ENCODE data around the gene CRAMP1.

Gene CRAMP1

DNA sequence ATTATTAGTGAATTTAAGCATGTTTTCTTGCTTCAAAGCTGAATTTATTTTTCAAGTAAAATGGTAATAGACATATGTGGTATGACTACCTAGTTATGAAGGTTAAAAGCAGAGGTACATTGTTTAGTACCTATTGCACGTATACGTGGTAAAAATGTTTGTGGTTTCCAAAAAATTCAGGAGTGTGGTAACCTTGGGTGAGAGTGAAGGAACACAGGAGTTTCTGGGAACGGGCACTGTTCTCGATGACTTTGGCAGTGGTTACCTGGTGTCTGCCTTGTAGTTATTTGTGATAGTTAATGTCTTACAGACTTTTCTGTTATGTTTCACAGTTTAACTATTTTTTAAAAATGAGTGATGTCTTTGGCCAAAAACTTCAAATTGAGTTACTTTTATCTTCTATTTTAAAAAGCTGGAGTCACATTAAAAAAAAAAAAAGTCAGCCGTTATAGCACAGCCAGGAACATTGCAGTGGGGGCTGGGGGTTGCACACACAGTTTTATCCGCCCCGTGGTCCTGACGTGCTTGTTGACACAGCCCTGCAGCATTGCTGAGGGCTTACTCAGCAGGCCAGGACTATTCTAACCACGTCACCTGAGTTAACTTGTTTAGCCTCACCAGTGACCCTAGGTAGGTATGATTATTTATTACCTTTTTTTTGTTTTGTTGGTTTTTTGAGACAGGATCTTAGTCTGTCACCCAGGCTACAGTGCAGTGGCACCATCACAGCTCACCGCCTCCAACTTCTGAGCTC, 76.8 kb downstream of the CRAMP1 start:
- POLR2A ChIA-PET (ENCODE audit: low non-redundant PET) = interaction anchor here (0.6 kb wide), 1 partner anchor 281 kb away, joined by 8 read pairs; no protein-coding TSS in a partner anchor
- CTCF ChIA-PET = interaction anchor here (0.6 to 3.7 kb wide), 2 partner anchors 17 to 137 kb away, joined by 4 to 17 read pairs; partner anchors contain the start of genes HAGH and MAPK8IP3
- TF ChIP-seq, protein P1, sequence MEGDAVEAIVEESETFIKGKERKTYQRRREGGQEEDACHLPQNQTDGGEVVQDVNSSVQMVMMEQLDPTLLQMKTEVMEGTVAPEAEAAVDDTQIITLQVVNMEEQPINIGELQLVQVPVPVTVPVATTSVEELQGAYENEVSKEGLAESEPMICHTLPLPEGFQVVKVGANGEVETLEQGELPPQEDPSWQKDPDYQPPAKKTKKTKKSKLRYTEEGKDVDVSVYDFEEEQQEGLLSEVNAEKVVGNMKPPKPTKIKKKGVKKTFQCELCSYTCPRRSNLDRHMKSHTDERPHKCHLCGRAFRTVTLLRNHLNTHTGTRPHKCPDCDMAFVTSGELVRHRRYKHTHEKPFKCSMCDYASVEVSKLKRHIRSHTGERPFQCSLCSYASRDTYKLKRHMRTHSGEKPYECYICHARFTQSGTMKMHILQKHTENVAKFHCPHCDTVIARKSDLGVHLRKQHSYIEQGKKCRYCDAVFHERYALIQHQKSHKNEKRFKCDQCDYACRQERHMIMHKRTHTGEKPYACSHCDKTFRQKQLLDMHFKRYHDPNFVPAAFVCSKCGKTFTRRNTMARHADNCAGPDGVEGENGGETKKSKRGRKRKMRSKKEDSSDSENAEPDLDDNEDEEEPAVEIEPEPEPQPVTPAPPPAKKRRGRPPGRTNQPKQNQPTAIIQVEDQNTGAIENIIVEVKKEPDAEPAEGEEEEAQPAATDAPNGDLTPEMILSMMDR (conservative IDR thresholded peaks at IDR 0.05; ENCODE audit: low read depth) = no peak
- DNase-seq (ENCODE audit: low spot score) = peak; percentile 92
- H3K27ac ChIP-seq = peak overlapping the region; percentile 87

DNA sequence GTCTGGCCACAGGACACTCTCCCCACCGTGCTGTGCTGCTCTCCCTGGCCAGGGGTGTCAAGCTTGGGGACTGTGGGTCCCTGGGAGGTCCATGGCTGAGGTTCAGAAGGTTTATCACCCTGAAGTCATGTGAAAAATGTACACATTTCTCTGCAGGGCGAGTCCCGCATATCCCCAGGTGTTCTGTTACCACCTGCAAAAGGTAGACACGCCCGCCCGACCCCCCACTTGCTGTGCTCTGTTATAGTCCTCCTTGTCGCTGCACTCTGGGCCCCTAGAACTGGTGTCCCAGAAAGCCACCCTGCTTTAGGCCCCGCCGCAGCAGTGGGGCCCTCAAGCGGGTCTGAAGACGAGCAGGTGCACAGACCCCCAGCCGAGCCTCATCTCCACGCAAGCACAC, 77.7 kb downstream of the CRAMP1 start:
- peak overlapping the region; percentile 87 for H3K27ac ChIP-seq
- TF ChIP-seq, protein P1 (conservative IDR thresholded peaks at IDR 0.05; ENCODE audit: low read depth) = no peak
- ChIA-PET POLR2A (ENCODE audit: low non-redundant PET) (no interaction called here), CTCF (interaction anchor here (3.7 kb wide), 1 partner anchor 16 kb away, joined by 17 read pairs; the partner anchor contains the start of gene MAPK8IP3)
- no peak for DNase-seq (ENCODE audit: low spot score)

DNA sequence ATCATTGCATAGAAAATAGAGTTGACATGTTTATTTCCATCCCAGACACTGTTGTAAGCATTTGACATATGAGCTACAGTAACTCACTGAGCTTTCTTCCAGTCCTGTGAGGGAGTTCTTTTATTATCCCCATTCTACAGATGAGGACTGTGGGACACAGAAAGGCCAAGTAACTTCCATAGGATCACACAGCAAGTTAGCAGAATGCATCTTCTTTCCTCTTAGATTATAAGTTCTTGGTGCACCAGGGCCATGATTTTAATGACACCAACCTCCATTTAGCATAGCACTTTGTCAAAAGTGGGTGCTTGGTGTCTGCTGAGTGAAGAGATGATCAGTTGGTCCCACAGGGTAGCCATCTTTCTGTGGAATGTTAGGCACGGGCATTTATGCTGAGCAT, 78.7 kb downstream of the CRAMP1 start:
- CTCF ChIA-PET = interaction anchor here (0.6 to 3.7 kb wide), 3 partner anchors 15 to 96 kb away, joined by 3 to 17 read pairs (median 5); partner anchors contain the start of gene MAPK8IP3
- DNase-seq (ENCODE audit: low spot score) = no peak
- TF ChIP-seq, protein P1 (conservative IDR thresholded peaks at IDR 0.05; ENCODE audit: low read depth) = no peak
- POLR2A ChIA-PET (ENCODE audit: low non-redundant PET) = interaction anchor here (0.8 to 0.9 kb wide), 2 partner anchors 11 to 15 kb away, joined by 3 to 4 read pairs; partner anchors contain the start of gene MAPK8IP3
- H3K27ac ChIP-seq = no peak overlapping the region

DNA sequence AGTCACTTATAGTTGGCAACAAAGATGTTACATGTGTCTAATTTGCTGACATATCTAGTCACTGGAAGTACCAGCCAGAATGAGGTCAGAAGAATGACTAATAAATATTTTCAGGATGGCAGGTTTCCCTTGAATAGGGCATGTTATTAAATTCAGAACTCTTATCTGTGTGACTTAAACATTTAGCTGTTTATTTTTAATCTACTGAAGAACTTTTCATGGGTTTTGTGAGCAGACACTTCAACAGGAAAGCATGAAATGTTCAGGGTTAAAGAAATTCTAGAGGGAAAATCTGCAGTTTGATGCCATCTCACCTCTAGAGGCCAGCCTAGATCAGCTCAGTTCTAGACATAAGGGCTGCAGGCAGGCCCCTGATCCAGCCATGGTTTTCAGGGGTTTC, 79.1 kb downstream of the CRAMP1 start:
- TF ChIP-seq, protein P1 (conservative IDR thresholded peaks at IDR 0.05; ENCODE audit: low read depth) = no peak
- peak overlapping the region; percentile 96 for H3K27ac ChIP-seq
- ChIA-PET CTCF (interaction anchor here (0.6 to 3.7 kb wide), 3 partner anchors 14 to 95 kb away, joined by 3 to 17 read pairs (median 5); partner anchors contain the start of gene MAPK8IP3), POLR2A (ENCODE audit: low non-redundant PET) (interaction anchor here (0.8 to 0.9 kb wide), 2 partner anchors 10 to 15 kb away, joined by 3 to 4 read pairs; partner anchors contain the start of gene MAPK8IP3)
- DNase-seq (ENCODE audit: low spot score) = peak; percentile 29

DNA sequence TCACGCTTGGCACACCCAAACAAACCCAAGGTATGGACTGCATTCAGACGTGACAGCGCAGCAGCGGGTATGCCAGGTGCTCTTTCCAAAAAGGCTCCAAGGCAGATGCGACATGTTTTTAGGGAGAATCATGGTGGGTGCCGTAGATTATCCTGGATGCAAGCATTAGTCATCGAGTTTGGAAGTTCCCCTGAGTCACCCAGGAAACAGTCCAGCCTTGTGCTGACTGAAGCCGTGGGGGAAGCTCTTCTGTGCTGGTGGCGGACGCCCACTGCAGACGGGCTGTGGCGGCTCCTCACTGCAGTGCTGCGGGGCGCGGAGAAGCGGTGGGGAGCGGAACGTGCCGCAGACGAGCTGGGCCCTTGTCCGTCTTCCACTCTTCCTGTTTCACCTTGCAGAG, 79.8 kb downstream of the CRAMP1 start:
- ChIA-PET POLR2A (ENCODE audit: low non-redundant PET) (interaction anchor here (0.6 kb wide), 1 partner anchor 13 kb away, joined by 3 read pairs; no protein-coding TSS in a partner anchor), CTCF (interaction anchor here (0.6 to 3.7 kb wide), 3 partner anchors 14 to 223 kb away, joined by 4 to 17 read pairs (median 5); partner anchors contain the start of gene MAPK8IP3)
- DNase-seq (ENCODE audit: low spot score) = peak; percentile 86
- TF ChIP-seq, protein P1 (conservative IDR thresholded peaks at IDR 0.05; ENCODE audit: low read depth) = no peak
- peak overlapping the region; percentile 96 for H3K27ac ChIP-seq

DNA sequence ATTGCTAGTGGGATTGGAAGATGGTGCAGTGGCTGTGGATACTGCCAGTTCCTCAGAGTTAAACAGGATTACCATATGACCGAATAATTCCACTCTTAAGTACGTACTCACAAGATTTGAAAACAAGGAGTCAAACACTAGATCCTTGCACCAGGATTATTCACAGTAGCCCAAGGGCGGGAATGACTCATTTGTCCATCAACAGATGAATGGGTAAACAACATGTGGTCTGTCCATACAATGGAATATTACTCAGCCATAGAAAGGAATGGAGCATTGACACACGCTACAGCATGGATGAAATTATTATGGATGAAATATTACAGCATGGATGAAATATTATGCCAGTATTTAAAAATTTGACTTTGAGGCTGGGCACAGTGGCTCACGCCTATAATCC, 84.7 kb downstream of the CRAMP1 start:
- TF ChIP-seq, protein P1 (conservative IDR thresholded peaks at IDR 0.05; ENCODE audit: low read depth) = no peak
- no peak overlapping the region for H3K27ac ChIP-seq
- peak; percentile 21 for DNase-seq (ENCODE audit: low spot score)
- CTCF ChIA-PET = interaction anchor here (1.2 to 1.6 kb wide), 2 partner anchors 9 kb away, joined by 3 to 4 read pairs; partner anchors contain the start of gene MAPK8IP3
- POLR2A ChIA-PET (ENCODE audit: low non-redundant PET) = no interaction called here

Data from RWPE1 (cell line).